ENCODE measurements around the gene ARHGEF28. TPM values are rescaled to one million over a fixed set of nuclear protein-coding genes. Genes with fewer than 3 reads are reported as not detected.

ARHGEF28 gene
- total and polyA plus RNA-seq, 2 of the 4 experiments (the other 2 are of a cell fraction): 3.6 to 16.0 TPM

GRCh38 chr5:73718762-73719161, 92.8 kb downstream of the ARHGEF28 start:
- H3K18ac ChIP-seq (ENCODE audit: low read depth, low read length): no peak overlapping the region
- no peaks in the 10 kb centered on the region for H3K9me3 ChIP-seq (ENCODE audit: control insufficient read depth, insufficient read depth, low read length)
- H3K36me3 ChIP-seq (ENCODE audit: control insufficient read depth, insufficient read depth, low read length): no peaks in the 10 kb centered on the region
- no peak overlapping the region for H2BK15ac ChIP-seq (ENCODE audit: low read depth, low read length)
- H3K79me1 ChIP-seq (ENCODE audit: low read depth in 1 of 2, low read length in 2 of 2): peaks cover 8 to 44% of the 10 kb centered on the region in 2 experiments
- ChIA-PET POLR2A (ENCODE audit: unreplicated experiment) (no interaction called here), CTCF (no interaction called here)
- intact Hi-C loops (cut with micrococcal nuclease) (no loop called here), dilution Hi-C loops (cut with HindIII; ENCODE audit: low sequenced_read_pairs, unreplicated experiment) (no loop called here), in situ Hi-C loops (cut with MboI; ENCODE audit: low sequenced_read_pairs) (no loop called here)
- no peak overlapping the region for H2AK5ac ChIP-seq (ENCODE audit: low read depth, low read length)
- no peaks in the 10 kb centered on the region for H3K27me3 ChIP-seq (ENCODE audit: control insufficient read depth, insufficient read depth, low read length)
- no peak overlapping the region for H4K5ac ChIP-seq (ENCODE audit: low read depth, low read length)
- H2BK5ac ChIP-seq (ENCODE audit: low read depth, low read length, poor library complexity, severe bottlenecking): no peak overlapping the region
- no peak overlapping the region for H3K4me3 ChIP-seq (ENCODE audit: insufficient read depth, low read depth, low read length)
- H3K23ac ChIP-seq (ENCODE audit: low read depth, low read length): no peak overlapping the region
- peaks cover 2% of the 10 kb centered on the region; the same call in 1 of the 2 replicates for H3K4me1 ChIP-seq (ENCODE audit: control insufficient read depth, insufficient read depth, low read length)
- peak overlapping the region in 1 of 2 experiments; percentile 19; a peak in 1 of 4 replicates for H4K8ac ChIP-seq (ENCODE audit: low read depth in 2 of 2, low read length in 2 of 2)
- H3K4me2 ChIP-seq (ENCODE audit: low read depth, low read length): no peak overlapping the region
- no TSS peak for BruUV-seq (replicated peaks)
- H3K27ac ChIP-seq (ENCODE audit: insufficient read depth, low read length): no peak overlapping the region
- H3K9me1 ChIP-seq (ENCODE audit: insufficient read depth, low read length): peaks cover 14% of the 10 kb centered on the region
- ATAC-seq (ENCODE audit: low read depth): no peak
- peak overlapping the region; percentile 2; the same call in 1 of the 2 replicates for H3K14ac ChIP-seq (replicated peaks; ENCODE audit: low read depth, low read length)
- H2AFZ ChIP-seq (replicated peaks; ENCODE audit: low read length, poor library complexity): no peak overlapping the region
- no peak overlapping the region for H2AK9ac ChIP-seq (replicated peaks; ENCODE audit: low read depth, low read length, poor library complexity)
- peak overlapping the region; percentile 32; the same call in 1 of the 2 replicates for H3K4ac ChIP-seq (ENCODE audit: low read depth, low read length)
- DNase-seq: no peak
- 100% methylated on average over 1 of the region's 3 CpGs; no CpG with 5 or more reads in 1 of the 2 experiments for WGBS, 2 experiments (ENCODE audit: extremely low coverage in 2 of 2, insufficient read length in 1 of 2)
- H2BK20ac ChIP-seq (ENCODE audit: low read depth, low read length): peak overlapping the region; percentile 3; the same call in 1 of the 2 replicates
- TF ChIP-seq RAD21 (IDR thresholded peaks at IDR 0.05; ENCODE audit: low read length): no peak
- H2BK120ac ChIP-seq (ENCODE audit: low read depth, low read length): no peak overlapping the region
- no peak overlapping the region for H3K56ac ChIP-seq (ENCODE audit: extremely low read depth, insufficient read depth, low read length)
- no peak overlapping the region for H3K9ac ChIP-seq (ENCODE audit: low read depth, low read length)
- H4K91ac ChIP-seq (ENCODE audit: insufficient read depth, low read depth, low read length): no peak overlapping the region
- no peaks in the 10 kb centered on the region for H4K20me1 ChIP-seq (ENCODE audit: insufficient read depth, low read length)
